GM12878 (cell line): Measurements from ENCODE around the gene SEC14L1. TPM values are rescaled to one million over a fixed set of nuclear protein-coding genes. Genes with fewer than 3 reads are reported as not detected.

Experiments used
- ATAC-seq: fragments of 200-7000 bp; cut with Tn5 transposase; 3 replicates; pipeline ENCODE4 v1.9.1; 2020; ENCODE audit warnings: mild to moderate bottlenecking, moderate library complexity
- BruUV-seq: library from RNA; stranded (reverse); fragments of 400-500 nt; replicated peaks from 2 replicates; lab custom pipeline; 2021; lab: Mats Ljungman, UMichigan
- CTCF ChIA-PET: fragments of 300-600 bp; sonication (Branson Sonifier 250); formaldehyde crosslinking; extraction: SDS; loops from one replicate; lab custom pipeline; 2021; ENCODE audit warnings: inconsistent platforms; lab: Yijun Ruan, JAX
- POLR2A ChIA-PET: fragments of 350-600 bp; formaldehyde crosslinking; extraction: SDS; loops from one replicate; lab custom pipeline; 2021; ENCODE audit warnings: inconsistent platforms; lab: Charles Lee
- RAD21 ChIA-PET: fragments of 300-600 bp; sonication (Branson Sonifier 250); formaldehyde crosslinking; loops from one replicate; lab custom pipeline; 2023; ENCODE audit warnings: antibody characterized with exemption; ENCODE audit not compliant: unreplicated experiment; lab: Charles Lee
- SMC1A ChIA-PET: fragments of 300-600 bp; sonication (Branson Sonifier 250); formaldehyde crosslinking; loops from one replicate; lab custom pipeline; 2023; ENCODE audit not compliant: unreplicated experiment, uncharacterized antibody; lab: Charles Lee
- DNase-seq: peaks from one replicate; pipeline ENCODE4 v3.0.0-alpha.2; 2011; ENCODE audit warnings: low read depth, low spot score
- FAIRE-seq: peaks from 3 replicates; lab custom pipeline; 2011; peaks lifted over from hg19 to GRCh38; lab: Jason Lieb, UNC
- H2AFZ ChIP-seq: 2 replicates; pipeline ENCODE4 v1.6.0; 2011; ENCODE audit warnings: low read depth, low read length, control low read depth; ENCODE audit not compliant: control insufficient read depth
- H3K27ac ChIP-seq: 2 replicates; pipeline ENCODE4 v1.5.1; 2011; ENCODE audit warnings: control low read depth; ENCODE audit not compliant: control insufficient read depth, insufficient read depth
- H3K27me3 ChIP-seq, 2 experiments: replicated peaks in 1 of 2; 2 replicates each; pipeline versions ENCODE4 v1.6.0 to v1.6.1; 2011; ENCODE audit warnings: low read length in 1 of 2; ENCODE audit not compliant: control insufficient read depth in 2 of 2, insufficient read depth in 2 of 2
- H3K36me3 ChIP-seq, 2 experiments: 2 replicates each; pipeline ENCODE4 v1.5.1; 2011; ENCODE audit warnings: low read length in 1 of 2; ENCODE audit not compliant: control insufficient read depth in 2 of 2, insufficient read depth in 2 of 2
- H3K4me1 ChIP-seq: 2 replicates; pipeline ENCODE4 v1.6.1; 2011; ENCODE audit warnings: mild to moderate bottlenecking, low read length, moderate library complexity, mixed read lengths; ENCODE audit not compliant: control insufficient read depth, insufficient read depth
- H3K4me2 ChIP-seq: 2 replicates; pipeline ENCODE4 v1.6.0; 2011; ENCODE audit warnings: control low read depth; ENCODE audit not compliant: control insufficient read depth, insufficient read depth
- H3K4me3 ChIP-seq: fragments of 200-600 bp; sonication (generic); 2 replicates; pipeline ENCODE4 v1.5.1; 2016
- H3K79me2 ChIP-seq: 2 replicates; pipeline ENCODE4 v1.6.0; 2011; ENCODE audit warnings: low read length; ENCODE audit not compliant: control insufficient read depth, insufficient read depth
- H3K9ac ChIP-seq: 2 replicates; pipeline ENCODE4 v1.8.0; 2011; ENCODE audit warnings: low read length, control low read depth, mixed read lengths; ENCODE audit not compliant: control insufficient read depth, insufficient read depth
- H3K9me3 ChIP-seq: replicated peaks from 3 replicates; pipeline ENCODE4 v1.5.1; 2011; ENCODE audit warnings: mild to moderate bottlenecking, low read length; ENCODE audit not compliant: control insufficient read depth, insufficient read depth
- H4K20me1 ChIP-seq: 2 replicates; pipeline ENCODE4 v1.6.0; 2011; ENCODE audit not compliant: control insufficient read depth, insufficient read depth
- E2F8 ChIP-seq: fragments of 450-650 bp; IDR thresholded peaks from 2 replicates; pipeline ENCODE4 v1.6.1; 2018; ENCODE audit warnings: mild to moderate bottlenecking, low read depth, moderate library complexity; ENCODE audit not compliant: partially characterized antibody
- IKZF2 ChIP-seq, 2 experiments: fragments of 450-650 bp; IDR thresholded peaks; 2 replicates each; pipeline ENCODE4 v1.6.1; 2017; ENCODE audit warnings: mild to moderate bottlenecking in 2 of 2, moderate library complexity in 2 of 2
- KAT2A ChIP-seq: conservative IDR thresholded peaks from 2 replicates; pipeline ENCODE4 v1.6.1; 2011; ENCODE audit warnings: low read depth, low read length; ENCODE audit not compliant: control insufficient read depth
- MEF2A ChIP-seq: IDR thresholded peaks from 2 replicates; pipeline ENCODE4 v1.6.1; 2011; ENCODE audit warnings: low read depth, mild to moderate bottlenecking, low read length, moderate library complexity; ENCODE audit not compliant: insufficient read depth
- MTA3 ChIP-seq: IDR thresholded peaks from 2 replicates; pipeline ENCODE4 v1.6.1; 2012; ENCODE audit warnings: low read length, inconsistent platforms, borderline replicate concordance
- NFYA ChIP-seq: IDR thresholded peaks from 2 replicates; pipeline ENCODE4 v1.6.1; 2011; ENCODE audit warnings: low read depth, mild to moderate bottlenecking, low read length, improper control_type of control experiment, borderline replicate concordance
- NR2C2 ChIP-seq: IDR thresholded peaks from 2 replicates; pipeline ENCODE4 v1.6.1; 2011; ENCODE audit warnings: borderline replicate concordance, low read depth; ENCODE audit not compliant: control insufficient read depth, insufficient read length
- PRDM15 ChIP-seq: fragments of 450-650 bp; formaldehyde crosslinking; IDR thresholded peaks from 2 replicates; pipeline ENCODE4 v1.4.0; 2020; ENCODE audit warnings: mild to moderate bottlenecking, moderate library complexity
- RCOR1 ChIP-seq: conservative IDR thresholded peaks from 2 replicates; pipeline ENCODE4 v1.6.1; 2012; ENCODE audit warnings: low read depth, low read length, improper control_type of control experiment
- SIN3A ChIP-seq: IDR thresholded peaks from 2 replicates; pipeline ENCODE4 v1.6.1; 2012; ENCODE audit warnings: low read depth, low read length, improper control_type of control experiment
- WGBS: methylation state at CpG from one replicate; pipeline ENCODE4 v1.1.6; 2016; ENCODE audit warnings: low lambda C conversion rate; ENCODE audit not compliant: insufficient replicate concordance, insufficient coverage; ENCODE audit errors: missing lambda C conversion rate; 5-methylcytosine and 5-hydroxymethylcytosine counted together
- in situ Hi-C: fragments of 300-500 bp; cut with MboI; formaldehyde crosslinking; loops from 9 replicates; pipeline ENCODE4 v1.14.3; 2018; ENCODE audit warnings: mixed read lengths
- intact Hi-C: fragments of 100-400 bp; cut with micrococcal nuclease; formaldehyde crosslinking; loops from one replicate; pipeline ENCODE4 v1.14.2; 2022; ENCODE audit not compliant: unreplicated experiment
- polyA plus RNA-seq, 11 experiments: library from polyadenylated mRNA; depleted of rRNA in 4 of 11; unstranded in 6 of 11; stranded (reverse) in 5 of 11; fragments of >200 nt; fragmentation: Nextera tagmentation in 4 of 11; fragmentation: Illumina TruSeq in 1 of 11; extraction: Ambion mirVana in 4 of 11; extraction: Trizol in 1 of 11; gene quantifications; 1 replicate in 1 of 11; 2 replicates in 10 of 11; pipeline versions ENCODE4 v1.2.1 to v1.2.3, GENCODE V29; 2011 to 2016; ENCODE audit warnings: inconsistent platforms in 2 of 11, missing spikeins in 2 of 11, low read depth in 1 of 11
- total RNA-seq, 4 experiments: library from RNA; depleted of rRNA in 3 of 4; stranded (reverse); fragments of >200 nt in 3 of 4; fragmentation: Illumina TruSeq in 1 of 4; extraction: Trizol in 1 of 4; gene quantifications; 2 replicates each; pipeline versions ENCODE4 v1.2.1 to v1.2.3, GENCODE V29; 2013 to 2021
- TF ChIP-seq, protein P1 (sequence below): fragments of 450-650 bp; IDR thresholded peaks from 2 replicates; pipeline ENCODE4 v1.6.1; 2017; ENCODE audit warnings: borderline replicate concordance
- TF ChIP-seq, protein P2 (sequence below): IDR thresholded peaks from 2 replicates; pipeline ENCODE4 v1.6.1; 2011; ENCODE audit warnings: low read depth, mild to moderate bottlenecking, low read length, moderate library complexity, borderline replicate concordance; ENCODE audit errors: extremely low read depth

SEC14L1 gene
- total and polyA plus RNA-seq, 10 of the 15 experiments (the other 5 are each of a cell fraction or from before 2014, with no cell fraction given) = 6.3 to 66.1 (median 33.5) TPM

DNA sequence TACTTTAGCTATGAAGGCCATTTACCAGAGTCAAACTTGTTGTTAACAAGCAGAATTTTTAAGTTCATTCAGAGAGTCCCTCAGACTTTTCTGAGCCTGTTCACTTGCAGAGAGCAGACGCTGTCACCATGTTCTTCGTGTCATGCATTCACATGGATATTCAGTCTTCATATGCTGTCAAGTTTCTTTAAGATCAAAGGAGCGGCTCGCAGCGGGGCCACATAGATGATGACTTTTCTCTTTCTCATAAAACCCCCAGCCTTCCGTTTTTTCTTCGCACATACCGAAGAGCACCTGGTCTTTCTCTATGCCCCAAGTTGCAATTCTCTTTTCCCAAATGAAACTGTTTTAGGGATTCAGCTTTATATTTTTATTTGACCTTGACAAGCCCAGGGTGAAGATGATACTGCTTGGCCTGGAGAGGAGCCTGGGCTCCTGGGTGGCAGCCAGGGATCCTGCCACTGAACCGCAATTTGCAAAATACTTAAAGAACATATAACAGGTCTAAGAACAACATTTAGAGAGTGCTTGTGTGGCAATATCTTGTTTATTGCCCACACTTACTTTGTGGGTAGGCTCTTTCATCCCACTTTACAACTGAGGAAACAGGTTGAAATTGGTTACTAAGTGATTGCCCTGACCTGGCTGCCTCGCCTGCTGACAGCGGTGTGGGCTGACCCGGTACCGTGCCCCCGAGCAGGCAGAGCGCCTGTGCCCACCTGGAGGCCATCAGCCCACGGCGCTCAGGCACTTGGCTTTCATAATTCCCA is 22.9 kb downstream of the SEC14L1 start:
- peaks cover 25% of the 10 kb centered on the region for H3K9me3 ChIP-seq
- no peaks in the 10 kb centered on the region for H3K27me3 ChIP-seq
- ChIA-PET SMC1A (interaction anchor here (0.7 to 2.6 kb wide), 6 partner anchors 18 to 77 kb away, joined by 3 to 8 read pairs (median 4); partner anchors contain the start of gene SEC14L1), POLR2A (interaction anchor here (0.7 to 1.0 kb wide), 2 partner anchors 17 to 24 kb away, joined by 3 read pairs; no protein-coding TSS in a partner anchor), RAD21 (interaction anchor here (1.2 kb wide), 1 partner anchor 25 kb away, joined by 4 read pairs; no protein-coding TSS in a partner anchor), CTCF (interaction anchor here (1.0 to 1.6 kb wide), 2 partner anchors 18 to 48 kb away, joined by 3 to 4 read pairs; no protein-coding TSS in a partner anchor)
- 95% methylated on average over 17 of the region's 17 CpGs for WGBS
- H3K79me2 ChIP-seq = peaks cover 58% of the 10 kb centered on the region
- peaks cover 6% of the 10 kb centered on the region for H4K20me1 ChIP-seq
- H2AFZ ChIP-seq = no peak overlapping the region
- DNase-seq (no peak), ATAC-seq (no peak), FAIRE-seq (no peak)
- intact Hi-C loops = no loop called here
- BruUV-seq = no TSS peak
- peaks cover 14% of the 10 kb centered on the region for H3K4me1 ChIP-seq
- H3K4me3 ChIP-seq = no peak overlapping the region
- H3K9ac ChIP-seq = no peak overlapping the region
- H3K36me3 ChIP-seq = peaks cover 5 to 7% of the 10 kb centered on the region in 2 experiments; a peak in 3 of 4 replicates
- H3K27ac ChIP-seq = no peak overlapping the region
- in situ Hi-C loops = no loop called here
- no peak overlapping the region for H3K4me2 ChIP-seq
- TF ChIP-seq IKZF2 (IDR thresholded peaks at IDR 0.05) (no peak), NR2C2 (no peak), RCOR1 (no peak), NFYA (no peak), PRDM15 (CRISPR knock-in tag) (no peak), E2F8 (no peak), KAT2A (no peak), MTA3 (no peak), MEF2A (no peak), SIN3A (no peak)
- TF ChIP-seq, protein P1, sequence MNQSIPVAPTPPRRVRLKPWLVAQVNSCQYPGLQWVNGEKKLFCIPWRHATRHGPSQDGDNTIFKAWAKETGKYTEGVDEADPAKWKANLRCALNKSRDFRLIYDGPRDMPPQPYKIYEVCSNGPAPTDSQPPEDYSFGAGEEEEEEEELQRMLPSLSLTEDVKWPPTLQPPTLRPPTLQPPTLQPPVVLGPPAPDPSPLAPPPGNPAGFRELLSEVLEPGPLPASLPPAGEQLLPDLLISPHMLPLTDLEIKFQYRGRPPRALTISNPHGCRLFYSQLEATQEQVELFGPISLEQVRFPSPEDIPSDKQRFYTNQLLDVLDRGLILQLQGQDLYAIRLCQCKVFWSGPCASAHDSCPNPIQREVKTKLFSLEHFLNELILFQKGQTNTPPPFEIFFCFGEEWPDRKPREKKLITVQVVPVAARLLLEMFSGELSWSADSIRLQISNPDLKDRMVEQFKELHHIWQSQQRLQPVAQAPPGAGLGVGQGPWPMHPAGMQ = no peak
- TF ChIP-seq, protein P2, sequence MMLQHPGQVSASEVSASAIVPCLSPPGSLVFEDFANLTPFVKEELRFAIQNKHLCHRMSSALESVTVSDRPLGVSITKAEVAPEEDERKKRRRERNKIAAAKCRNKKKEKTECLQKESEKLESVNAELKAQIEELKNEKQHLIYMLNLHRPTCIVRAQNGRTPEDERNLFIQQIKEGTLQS = no peak
